GM18873 (cell line): ENCODE data around the gene PRPF40B.

Source experiments
- ATAC-seq: cut with Tn5 transposase; IDR thresholded peaks from one replicate; pipeline ENCODE4 v1.9.1; 2021; ENCODE audit warnings: mild to moderate bottlenecking, moderate library complexity, moderate number of reproducible peaks; ENCODE audit not compliant: unreplicated experiment, low FRiP score

Gene PRPF40B

DNA sequence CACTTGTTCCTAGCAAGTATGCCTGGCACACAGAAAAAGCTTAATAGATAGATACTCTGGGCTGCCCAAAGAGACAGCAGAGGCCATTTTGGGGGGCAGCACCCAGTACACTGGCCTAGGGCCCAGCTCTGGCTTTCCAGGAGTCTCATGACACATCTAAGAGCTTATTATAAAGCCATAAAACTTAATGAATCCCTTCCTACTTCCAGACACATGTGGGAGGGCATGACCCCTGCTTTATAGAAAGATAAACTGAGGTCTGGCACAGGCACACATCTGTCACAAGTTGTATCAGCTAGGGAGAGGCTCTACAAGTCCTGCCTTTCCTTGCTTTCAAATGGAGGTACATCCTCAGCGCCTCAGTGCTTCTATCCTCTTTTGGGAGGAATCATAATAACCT lies 56.7 kb downstream of the PRPF40B start:
- ATAC-seq, result no peak

DNA sequence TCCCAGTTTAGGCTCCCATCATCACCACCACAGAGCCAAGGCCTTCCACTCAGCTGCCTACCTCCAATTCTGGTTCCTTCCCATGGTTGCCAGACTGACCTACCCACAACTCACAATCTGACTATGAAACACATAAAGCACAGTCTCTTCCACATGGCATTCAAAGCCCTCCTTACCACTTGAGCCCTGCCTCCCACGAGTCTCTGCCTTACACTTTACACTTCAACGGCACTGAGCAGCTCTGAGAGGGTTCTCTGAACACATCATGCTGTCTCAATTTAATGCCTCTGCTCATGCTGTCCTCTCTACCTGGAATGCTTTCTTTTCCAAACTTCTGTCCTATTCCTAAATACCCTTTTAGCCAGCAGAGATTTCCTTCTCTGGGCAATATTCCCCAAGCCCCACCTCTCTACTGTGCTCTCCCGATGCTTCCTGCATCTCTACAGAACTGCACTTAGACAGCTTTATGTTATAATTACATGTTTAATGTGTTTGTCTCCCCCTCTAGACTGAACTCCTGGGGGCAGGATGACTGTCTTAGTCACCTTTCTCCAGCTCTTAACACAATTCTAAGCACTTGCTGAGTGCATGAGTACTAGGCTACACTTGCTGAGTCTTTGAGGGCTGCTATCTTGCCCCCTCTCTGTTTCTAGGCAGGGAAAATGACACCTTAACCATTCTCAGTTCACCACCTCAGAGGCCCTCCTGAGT lies 60.4 kb downstream of the PRPF40B start:
- ATAC-seq, result no peak

DNA sequence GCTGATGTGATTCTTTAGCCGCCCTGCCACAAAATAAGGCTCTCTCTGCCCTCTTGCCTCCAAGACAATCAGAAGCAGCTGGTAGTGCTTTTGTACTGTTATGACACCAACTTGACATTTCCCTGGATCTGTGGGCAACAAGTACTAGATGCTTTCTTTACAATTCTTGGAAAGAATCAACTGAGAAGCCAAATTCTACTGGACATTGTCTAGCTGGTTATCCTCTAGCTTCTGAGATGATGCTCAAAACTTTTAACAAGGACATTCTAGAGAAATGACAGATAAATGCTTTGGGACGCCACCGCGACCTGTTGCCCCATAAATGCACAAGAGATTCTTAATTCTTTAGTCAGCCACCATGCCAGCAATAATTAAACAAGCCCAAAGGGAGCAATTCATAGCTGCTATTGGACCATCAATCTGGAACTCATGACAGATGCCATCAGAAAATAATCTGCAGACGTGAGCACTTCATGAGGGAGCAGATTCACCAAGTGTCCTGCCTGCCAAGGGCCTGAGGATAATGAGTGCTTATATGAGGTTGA lies 61.0 kb downstream of the PRPF40B start:
- no peak for ATAC-seq

DNA sequence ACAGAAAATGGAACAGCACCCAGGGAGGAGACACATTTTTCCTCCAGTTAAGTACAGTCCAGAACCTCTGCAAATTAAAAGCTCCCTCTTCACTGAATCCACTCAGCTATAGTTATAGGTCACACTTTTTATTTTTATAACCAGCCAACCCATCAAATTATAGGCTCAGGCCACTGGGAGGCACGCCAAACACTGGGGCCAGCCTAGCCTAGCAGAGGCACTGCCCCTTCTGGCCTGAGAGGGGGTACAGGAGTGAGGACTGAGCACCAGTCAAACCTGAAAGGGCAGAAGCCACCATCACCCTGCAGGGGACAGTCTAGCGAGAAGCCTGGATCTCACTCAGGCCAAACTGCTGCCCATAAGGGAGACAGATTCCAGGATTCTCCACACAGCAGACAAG lies 64.6 kb downstream of the PRPF40B start:
- ATAC-seq, result no peak

DNA sequence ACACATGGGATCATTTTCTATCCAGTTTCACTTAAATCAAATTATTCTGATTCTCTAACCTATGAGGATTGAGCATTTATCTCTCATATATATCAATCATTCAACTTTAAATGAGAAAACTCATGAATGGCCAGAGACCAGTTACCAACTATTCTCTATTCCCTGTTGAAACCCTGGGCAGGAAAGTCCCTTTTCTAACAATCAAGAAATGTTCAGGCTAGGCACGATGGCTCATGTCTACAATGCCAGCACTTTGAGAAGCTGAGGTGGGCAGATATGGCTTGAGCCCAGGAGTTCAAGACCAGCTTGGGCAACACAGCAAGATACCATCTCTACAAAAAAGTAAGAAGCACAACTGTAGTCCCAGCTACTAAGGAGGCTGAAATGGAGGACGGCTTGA lies 65.9 kb downstream of the PRPF40B start:
- no peak for ATAC-seq

DNA sequence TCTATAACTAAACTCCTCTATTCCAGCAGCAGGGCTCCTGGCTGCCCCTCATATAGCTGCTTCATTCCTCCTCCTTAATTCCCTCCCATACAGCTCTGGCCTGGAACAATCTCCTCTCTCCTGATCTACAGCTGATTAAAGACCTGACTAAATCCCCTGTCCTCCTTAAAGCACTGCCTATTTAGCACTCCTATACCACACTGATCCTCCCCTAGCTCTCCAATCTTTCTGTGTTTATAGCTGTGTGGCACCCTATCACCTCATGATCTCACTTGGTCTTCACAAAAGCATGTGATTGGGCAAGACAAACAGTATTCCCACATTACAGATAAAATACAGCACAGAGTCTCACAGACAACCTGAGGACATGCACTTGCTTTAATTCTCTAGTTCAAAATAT lies 66.4 kb downstream of the PRPF40B start:
- no peak for ATAC-seq

DNA sequence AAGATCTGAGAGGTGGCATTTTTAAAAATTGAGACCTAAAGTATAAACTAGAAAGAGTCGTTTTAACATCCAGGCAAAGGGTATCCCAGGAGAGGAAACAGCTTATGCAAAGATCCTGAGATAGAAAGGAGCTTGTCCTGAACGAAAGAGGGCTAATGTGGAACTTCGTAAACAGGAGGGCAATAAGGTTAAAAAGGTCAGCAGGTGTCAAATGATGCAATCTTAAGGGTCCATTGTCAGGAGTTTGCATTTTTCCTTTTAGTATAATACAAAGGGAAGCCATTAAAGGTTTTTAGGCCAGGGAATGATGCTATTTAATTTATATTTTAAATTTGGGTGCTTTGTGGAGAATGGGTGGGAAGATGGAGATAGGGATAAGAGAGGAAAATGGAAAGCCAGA lies 69.5 kb downstream of the PRPF40B start:
- no peak for ATAC-seq

DNA sequence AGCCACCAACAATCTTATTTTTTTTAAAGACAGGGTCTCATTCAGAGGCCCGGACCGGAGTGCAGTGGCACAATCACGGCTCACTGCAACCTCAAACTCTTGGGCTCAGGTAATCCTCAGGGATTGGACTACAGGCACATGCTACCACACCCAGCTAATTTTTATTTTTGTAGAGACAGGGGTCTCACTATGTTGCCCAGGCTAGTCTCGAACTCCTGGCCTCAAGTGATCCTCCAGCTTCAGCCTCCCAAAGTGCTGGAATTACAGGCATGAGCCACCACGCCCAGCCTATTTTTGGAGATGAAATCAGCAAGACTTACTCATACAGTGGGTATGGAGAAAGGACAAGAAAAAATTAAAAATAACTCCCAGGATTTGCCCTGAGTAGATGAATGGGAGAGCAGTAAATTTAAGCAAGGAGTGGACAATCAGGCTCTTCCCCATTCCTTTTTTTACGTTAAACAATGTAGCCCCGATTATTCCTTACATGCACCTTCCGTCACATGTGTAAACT lies 70.6 kb downstream of the PRPF40B start:
- ATAC-seq, result no peak
